Raji (cell line): ENCODE data around the gene OSTF1.

ENCODE experiments used
- POLR2A ChIP-seq: IDR thresholded peaks from 2 replicates; pipeline ENCODE4 v1.6.1; 2011; ENCODE audit warnings: low read depth, low read length, control low read depth; ENCODE audit not compliant: insufficient read depth

The OSTF1 gene

GRCh38 chr9:75071530-75072122, 16.7 kb upstream of the OSTF1 start:
- TF ChIP-seq POLR2A: no peak

DNA sequence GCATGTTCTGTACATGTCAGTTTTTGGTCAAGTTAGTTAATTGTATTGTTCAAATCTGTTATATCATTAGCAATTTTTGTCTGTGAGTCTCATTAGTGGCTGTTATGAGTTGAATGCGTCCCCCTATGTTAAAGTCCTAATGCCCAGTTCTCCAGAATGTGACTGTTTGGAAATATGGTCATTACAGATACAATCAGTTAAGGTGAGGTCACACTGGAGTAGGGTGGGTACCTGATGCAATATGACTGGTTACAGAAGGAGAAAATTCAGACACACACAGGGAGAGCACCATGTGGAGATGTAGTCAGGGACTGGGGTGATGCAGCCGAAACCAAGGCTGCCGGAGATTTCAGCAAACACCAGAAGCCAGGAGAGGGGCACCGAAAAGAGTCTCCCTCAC, 15.4 kb upstream of the OSTF1 start:
- no peak for TF ChIP-seq POLR2A

- TF ChIP-seq POLR2A: no peak
Observed at GRCh38 chr9:75081632-75082031, 6.7 kb upstream of the OSTF1 start.

GRCh38 chr9:75083188-75083970, 4.9 kb upstream of the OSTF1 start:
- no peak for TF ChIP-seq POLR2A

- no peak for TF ChIP-seq POLR2A
Observed at GRCh38 chr9:75084081-75084672, 4.1 kb upstream of the OSTF1 start.

GRCh38 chr9:75085640-75086039, 2.7 kb upstream of the OSTF1 start:
- no peak for TF ChIP-seq POLR2A

- TF ChIP-seq POLR2A: no peak
Observed at GRCh38 chr9:75086541-75087288, 1.6 kb upstream of the OSTF1 start.

DNA sequence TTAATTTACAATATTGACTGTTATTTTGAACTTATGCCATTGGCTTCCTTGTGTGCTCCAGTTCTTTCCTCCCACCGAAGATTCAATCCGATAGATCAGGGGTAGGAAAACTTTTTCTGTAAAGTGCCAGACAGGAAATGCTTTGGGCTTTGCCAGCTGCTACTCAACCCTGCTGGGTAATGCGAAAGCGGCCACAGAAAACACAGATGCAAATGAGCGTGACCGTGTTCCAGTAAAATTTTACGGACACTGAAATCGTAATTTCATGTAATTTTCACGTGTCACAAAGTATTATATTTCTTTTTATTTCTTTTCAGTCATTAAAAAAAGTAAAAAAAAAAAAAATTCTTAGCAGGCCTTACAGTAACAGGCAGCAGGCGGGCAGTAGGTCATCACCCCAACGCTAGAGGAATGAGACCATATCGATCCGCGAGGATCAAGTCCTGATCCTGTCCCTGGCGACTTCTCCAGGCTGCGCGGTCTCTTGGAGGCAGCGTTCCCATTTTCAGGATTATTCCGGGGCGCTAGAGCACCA, 958 bp upstream of the OSTF1 start:
- no peak for TF ChIP-seq POLR2A

GRCh38 chr9:75088646-75089372, 495 bp downstream of the OSTF1 start:
- TF ChIP-seq POLR2A: no peak

DNA sequence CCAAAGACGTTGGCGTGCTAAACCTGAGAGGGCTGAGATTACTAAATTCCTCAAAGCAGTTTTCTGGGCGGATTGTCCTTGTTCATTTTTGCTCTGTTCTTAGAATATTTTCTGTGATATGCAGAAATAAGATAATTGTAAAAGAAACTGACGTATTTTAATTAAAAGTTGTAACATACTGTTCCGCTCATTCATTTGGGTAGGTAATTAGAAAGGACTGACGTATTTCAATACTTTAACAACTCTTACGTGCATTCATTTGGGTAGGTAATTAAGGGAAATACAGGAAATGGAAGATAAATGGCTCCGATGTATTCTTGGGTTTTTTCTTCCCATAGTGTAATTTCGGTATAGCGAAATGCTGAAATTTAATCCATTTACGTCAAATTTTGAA, 1.1 kb downstream of the OSTF1 start:
- no peak for TF ChIP-seq POLR2A

- TF ChIP-seq POLR2A: no peak
Observed at GRCh38 chr9:75090579-75090978, 2.3 kb downstream of the OSTF1 start.

DNA sequence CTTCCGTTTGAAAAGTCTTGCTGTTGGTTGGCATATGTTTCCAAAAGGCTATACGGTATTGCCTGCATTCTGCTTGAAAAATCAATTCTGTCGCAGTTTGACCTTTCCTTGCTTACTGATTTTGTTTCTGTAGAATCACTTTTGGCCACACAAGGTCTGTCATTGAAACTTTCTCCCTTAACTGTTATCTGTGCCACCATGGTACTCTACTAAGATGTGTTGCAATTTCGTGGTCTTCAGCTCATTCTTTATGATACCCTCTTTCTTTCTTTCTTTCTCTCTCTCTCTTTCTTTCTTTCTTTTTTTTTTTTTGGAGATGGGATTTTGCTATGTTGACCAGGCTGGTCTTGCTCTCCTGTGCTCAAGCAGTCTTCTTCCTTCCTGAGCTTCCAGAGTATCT, 4.5 kb downstream of the OSTF1 start:
- no peak for TF ChIP-seq POLR2A

GRCh38 chr9:75096796-75097195, 8.5 kb downstream of the OSTF1 start:
- TF ChIP-seq POLR2A: no peak

DNA sequence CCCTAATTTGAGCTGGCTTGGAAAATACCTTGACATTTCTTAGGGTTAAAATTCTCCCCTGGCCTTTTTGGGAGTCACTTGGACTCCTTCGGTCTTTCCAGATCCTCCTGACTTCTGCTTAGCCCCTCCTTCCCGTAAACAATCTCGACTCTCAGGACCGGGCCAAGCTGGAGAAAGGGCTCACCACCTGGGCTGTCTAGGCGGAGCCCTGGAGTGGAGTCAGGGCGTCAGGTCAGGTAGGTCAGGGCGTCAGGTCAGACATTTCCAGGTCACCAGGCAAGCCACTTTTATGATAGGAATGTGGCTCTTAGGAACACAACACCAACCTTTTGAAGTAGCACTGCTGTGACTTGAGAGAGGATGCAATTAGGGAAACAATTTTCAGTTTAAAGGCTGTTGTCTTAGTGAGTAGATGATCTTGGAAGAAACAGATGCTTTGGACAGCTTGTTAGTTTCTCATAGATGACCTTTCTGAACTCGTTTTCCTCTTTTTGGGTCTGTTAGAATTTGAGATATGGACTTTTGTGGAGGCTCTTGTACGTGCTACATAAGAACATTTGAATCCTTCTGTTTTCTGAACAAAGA, 12.8 kb downstream of the OSTF1 start:
- TF ChIP-seq POLR2A: no peak
